Astrocyte (in vitro differentiated cells and primary cell): ENCODE data around the gene TBC1D14.

Experiments
- CTCF ChIP-seq: IDR thresholded peaks from 2 replicates; pipeline ENCODE4 v1.5.1; 2011; ENCODE audit warnings: low read depth, mild to moderate bottlenecking, inconsistent platforms, low read length, moderate library complexity; ENCODE audit not compliant: insufficient read depth
- EZH2 ChIP-seq: IDR thresholded peaks from 2 replicates; pipeline ENCODE4 v1.6.1; 2012; ENCODE audit warnings: mild to moderate bottlenecking, low read length, inconsistent platforms; ENCODE audit not compliant: insufficient read depth

GRCh38 chr4:6938237-6938636 is 28.6 kb downstream of the TBC1D14 start:
- TF ChIP-seq CTCF = no peak
- no peak for TF ChIP-seq EZH2
